Vein endothelial cell (primary cell): ENCODE measurements around the gene MCMBP. TPM values are rescaled to one million over a fixed set of nuclear protein-coding genes. Genes with fewer than 3 reads are reported as not detected.

ENCODE experiments used
- total RNA-seq: library from RNA; depleted of rRNA; stranded (reverse); fragments of >200 nt; gene quantifications from 2 replicates; pipeline ENCODE4 v1.2.3, GENCODE V29; 2012

MCMBP gene, protein sequence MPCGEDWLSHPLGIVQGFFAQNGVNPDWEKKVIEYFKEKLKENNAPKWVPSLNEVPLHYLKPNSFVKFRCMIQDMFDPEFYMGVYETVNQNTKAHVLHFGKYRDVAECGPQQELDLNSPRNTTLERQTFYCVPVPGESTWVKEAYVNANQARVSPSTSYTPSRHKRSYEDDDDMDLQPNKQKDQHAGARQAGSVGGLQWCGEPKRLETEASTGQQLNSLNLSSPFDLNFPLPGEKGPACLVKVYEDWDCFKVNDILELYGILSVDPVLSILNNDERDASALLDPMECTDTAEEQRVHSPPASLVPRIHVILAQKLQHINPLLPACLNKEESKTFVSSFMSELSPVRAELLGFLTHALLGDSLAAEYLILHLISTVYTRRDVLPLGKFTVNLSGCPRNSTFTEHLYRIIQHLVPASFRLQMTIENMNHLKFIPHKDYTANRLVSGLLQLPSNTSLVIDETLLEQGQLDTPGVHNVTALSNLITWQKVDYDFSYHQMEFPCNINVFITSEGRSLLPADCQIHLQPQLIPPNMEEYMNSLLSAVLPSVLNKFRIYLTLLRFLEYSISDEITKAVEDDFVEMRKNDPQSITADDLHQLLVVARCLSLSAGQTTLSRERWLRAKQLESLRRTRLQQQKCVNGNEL
- 55.9 and 82.3 TPM in 2 replicates for total RNA-seq

DNA sequence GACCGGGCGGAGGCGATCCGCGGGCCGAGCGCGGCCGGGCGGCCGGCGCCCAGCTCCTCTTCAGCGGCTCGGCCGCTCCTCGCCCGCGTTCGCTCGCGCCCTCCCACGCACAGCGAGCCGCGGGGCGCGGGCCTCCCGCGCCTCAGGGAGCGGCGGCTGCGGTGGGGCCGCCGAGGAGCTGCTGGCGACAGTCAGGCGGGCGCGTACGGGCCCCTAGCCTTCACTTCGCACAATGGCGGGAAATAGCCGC is at the start of gene MCMBP:
Gene MCMBP, minus strand, starts transcription at position 234 of the 250 bp plus-strand sequence. CDS start 259 bp downstream, outside the sequence.

DNA sequence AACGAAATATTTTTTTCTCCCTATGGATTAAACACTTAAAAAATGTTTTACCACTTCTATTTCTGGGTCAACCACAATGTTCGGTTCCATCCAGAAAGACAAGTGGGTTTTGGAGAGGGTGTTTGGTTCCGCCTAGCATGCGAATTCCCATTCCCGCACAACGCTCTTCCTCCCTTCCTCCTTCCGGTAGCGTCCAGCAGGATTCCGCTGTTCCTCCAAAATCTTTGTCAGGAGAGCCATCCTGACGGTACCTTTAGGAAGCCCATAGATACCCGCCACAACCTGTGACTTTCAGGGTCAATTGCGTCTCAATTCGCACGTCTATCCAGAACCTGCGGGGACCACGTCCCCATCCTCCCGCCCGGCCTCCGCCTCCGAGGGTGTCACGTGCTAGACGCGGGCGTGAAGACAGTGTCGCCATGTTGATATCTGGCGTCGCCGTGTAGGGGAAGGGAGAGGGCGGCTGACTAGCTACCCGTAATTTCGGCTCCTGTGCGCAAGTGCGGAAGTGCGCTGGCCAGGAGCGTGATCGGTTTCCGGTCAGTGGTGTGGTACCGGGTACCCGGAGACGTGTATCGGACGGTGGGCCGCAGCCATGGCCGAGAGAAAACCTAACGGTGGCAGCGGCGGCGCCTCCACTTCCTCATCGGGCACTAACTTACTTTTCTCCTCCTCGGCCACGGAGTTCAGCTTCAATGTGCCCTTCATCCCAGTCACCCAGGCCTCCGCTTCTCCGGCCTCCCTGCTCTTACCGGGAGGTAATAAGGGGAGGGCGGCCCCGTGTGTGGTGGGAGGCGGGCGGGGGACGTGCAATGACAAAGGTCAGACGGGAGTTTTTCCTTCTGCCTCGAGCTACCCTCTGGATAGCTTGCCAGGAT is 19.8 kb upstream of the MCMBP start, which contains the start of gene SEC23IP:
Gene SEC23IP, plus strand, starts transcription at position 543 of the 878 bp plus-strand sequence. Its CDS starts 53 bp downstream, at position 596.

Other genes starting within 250 kb of the MCMBP start
- 25.5 and 26.0 TPM in 2 replicates for gene BAG3, start 221.5 kb downstream of the MCMBP start, total RNA-seq
- 16.3 and 22.7 TPM in 2 replicates for gene INPP5F, start 146.8 kb downstream of the MCMBP start, total RNA-seq
- gene SEC23IP, start 19.9 kb upstream of the MCMBP start, total RNA-seq, result 31.4 and 52.0 TPM in 2 replicates